CD4-positive, alpha-beta T cell treated with Interleukin-21 for 1 hour (primary cell): Measurements from ENCODE around the gene PEAK3.
"Not testable (repeated sequence)": the region's sequence is repeated elsewhere in the genome, so short reads cannot be mapped to it uniquely, and the experiment has no call there.

Experiments
- DNase-seq: peaks from one replicate; pipeline ENCODE4 v3.0.0-alpha.2; 2020

The PEAK3 gene

DNA sequence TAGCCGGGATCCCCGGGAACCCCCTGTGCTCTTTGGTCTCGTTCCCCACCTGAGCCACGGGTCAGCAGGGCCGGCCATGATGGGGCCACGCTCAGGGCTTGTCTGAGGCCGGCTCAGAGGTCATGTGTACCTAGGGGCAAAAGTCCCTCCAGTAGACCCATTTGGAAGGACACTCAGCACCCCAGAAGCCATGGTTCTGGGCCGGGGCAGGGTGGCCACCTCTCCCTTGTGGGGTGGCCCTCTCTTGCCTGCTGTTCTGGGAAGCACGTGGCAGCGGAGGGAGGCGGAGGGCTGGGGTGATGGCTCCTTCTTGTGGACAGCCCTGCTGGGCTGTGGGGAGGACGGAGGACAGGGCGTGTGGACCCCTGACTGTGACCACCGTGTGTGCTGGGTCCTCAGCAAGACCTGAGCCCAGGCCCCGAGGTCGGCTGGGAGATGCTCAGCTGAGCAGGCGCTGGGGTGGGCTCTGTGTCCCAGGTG is 6.4 kb upstream of the PEAK3 start:
- no peak for DNase-seq

DNA sequence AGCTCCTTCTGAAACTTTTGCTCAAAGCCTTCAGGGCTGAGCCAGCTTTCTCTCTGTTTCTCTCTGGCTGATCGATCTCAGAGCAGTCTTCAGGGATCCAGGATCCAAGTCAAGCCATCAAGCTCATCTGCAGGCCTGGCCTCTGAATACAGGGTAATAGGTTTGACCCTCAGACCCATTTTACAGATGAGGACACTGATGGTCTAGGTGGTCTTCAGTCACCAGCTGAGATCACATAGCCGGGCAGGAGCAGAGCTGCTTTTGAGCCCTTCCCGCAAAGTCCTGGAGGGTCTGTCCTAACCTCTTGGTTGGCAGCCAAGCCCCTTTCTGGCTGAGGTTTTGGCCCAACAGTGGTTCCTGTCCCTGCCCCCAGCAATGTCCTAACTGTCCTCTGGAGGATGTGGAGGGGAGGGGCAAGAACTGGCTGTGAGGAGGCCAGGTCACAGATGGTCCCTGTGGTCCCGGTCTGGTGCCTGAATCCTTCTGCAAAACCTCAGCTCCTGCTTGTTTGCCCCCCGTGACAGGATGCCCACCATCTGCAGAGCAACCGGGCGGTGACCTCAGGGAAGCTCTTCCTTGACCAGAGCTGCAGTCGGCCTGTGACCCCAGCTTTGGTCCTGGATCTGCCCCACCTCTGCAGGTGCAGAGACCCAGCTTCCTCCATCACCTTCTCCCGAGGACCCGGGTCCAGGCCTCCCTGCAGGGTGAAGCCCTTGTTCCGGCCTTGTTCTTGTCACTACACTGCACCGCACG is 5.8 kb upstream of the PEAK3 start:
- DNase-seq = no peak

DNA sequence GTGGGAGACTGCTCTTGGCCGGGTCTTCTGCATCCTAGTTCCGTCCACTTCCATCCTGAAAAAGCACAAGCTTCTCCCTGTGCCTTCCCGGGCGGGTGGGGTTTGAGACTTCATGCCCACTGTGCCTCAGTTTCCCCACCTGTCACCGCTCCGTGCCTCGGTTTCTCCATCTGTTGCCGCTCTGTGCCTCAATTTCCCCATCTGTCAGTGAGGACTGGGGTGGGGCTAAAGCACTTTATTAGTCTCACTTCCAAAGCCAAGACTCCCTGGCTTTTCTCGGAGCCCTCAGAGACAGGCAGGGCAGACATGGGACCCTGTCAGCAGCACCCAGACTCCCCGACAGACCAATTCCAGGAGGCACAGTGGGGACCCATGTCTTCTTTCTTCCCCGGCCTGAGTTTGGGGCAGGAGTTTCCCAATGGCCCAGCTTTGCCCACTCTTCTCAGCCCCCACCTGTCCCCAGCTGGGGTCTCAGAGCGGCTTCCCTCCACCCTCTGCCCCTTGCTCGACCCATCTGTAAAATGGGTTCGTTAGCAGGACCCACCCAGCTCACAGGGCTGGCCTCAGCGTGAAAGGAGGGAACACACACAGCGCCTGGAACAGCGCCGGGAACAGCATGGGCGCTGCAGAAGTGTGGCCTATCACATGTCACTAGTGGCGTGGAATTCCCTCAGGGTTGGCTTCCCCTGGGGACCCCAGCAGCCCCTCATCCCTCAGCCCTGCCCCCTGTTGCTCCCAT is 4.6 kb upstream of the PEAK3 start:
- no peak for DNase-seq

DNA sequence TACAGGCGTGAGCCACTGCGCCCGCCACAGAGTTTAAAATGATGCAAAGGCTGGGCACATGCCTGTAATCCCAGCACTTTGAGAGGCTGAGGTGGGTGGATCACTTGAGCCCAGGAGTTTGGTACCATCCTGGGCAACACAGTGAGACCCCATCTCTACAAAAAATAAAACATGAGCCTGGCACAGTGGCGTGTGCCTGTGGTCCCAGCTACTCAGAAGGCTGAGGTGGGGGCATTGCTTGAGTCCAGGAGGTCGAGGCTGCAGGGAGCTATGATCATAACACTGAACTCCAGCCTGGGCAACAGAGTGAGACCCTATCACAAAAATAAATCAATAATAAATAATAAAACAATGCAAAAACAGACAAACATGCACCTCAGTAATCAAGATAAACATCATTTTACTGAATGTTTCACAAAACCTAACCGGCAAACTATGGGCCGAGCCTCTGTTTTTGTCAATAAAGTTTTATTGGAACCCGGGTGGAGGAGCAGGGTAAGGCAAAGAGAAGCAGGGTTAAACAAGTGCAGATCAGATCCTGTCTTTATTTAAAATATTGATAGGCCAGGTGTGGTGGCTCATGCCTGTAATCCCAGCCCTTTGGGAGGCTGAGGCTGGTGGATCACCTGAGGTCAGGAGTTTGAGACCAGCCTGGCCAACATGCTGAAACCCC is 2.0 kb upstream of the PEAK3 start:
- no peak for DNase-seq

DNA sequence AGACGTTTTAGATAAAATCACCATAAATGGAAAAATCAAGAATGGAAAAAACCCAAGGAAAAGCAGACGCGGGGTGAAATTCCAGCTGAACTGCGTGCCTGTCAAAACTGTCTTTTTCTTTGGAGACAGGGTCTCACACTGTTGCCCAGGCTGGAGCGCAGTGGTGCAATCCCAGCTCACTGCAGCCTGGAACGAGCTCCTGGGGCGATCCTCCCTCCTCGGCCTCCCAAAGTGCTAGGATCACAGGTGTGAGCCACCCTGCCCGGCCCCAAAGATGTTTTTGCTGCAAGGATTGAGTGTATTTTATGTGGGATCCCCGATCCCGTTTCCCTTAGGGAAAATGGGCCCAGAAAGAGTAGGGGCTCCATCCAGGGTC is 875 bp upstream of the PEAK3 start:
- no peak for DNase-seq

DNA sequence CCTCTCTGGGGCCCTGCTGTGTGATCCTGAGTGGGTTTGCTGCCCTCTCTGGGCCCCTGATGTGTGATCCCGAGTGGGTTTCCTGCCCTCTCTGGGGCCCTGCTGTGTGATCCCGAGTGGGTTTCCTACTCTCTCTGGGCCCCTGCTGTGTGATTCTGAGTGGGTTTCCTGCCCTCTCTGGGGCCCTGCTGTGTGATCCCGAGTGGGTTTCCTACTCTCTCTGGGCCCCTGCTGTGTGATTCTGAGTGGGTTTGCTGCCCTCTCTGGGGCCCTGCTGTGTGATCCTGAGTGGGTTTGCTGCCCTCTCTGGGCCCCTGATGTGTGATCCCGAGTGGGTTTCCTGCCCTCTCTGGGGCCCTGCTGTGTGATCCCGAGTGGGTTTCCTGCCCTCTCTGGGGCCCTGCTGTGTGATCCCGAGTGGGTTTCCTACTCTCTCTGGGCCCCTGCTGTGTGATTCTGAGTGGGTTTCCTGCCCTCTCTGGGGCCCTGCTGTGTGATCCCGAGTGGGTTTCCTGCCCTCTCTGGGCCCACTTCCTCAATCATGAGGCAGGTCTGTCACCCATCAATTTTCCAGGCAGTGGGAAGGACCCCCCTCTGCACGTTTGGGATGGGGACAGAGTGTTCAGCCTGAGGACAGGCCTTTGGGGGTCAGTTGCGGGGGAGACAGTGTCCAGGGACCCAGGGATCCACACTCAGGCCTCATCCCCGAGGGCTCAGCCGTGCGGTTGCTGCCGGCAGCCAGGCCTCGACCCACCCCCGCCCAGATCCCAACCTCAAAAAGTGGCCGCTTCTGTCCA is 512 bp downstream of the PEAK3 start:
- not testable (repeated sequence) for DNase-seq

DNA sequence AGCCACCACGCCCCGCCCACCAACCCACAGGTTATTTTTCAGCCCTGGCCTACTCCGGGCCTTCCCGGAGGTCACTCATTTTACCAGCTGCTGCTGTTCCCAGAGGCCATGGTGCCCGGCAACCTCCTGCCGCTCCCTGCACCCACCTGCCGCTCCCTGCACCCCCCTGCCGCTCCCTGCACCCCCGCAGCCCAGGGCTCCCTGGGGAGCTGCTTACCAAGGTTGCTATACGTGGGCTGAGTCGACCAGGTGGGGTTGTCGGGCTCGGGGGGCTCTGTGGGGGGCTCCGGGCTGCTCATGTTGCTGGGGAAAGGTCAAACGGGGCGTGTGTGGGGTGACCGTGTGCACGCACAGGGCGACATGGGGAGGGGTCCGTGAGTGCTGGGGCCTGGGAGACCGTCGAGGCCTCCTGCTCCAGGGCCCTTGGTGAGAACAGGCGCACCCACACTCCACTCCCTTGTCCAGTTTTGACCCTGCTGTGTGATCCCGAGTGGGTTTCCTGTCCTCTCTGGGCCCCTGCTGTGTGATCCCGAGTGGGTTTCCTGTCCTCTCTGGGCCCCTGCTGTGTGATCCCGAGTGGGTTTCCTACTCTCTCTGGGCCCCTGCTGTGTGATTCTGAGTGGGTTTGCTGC is 1.2 kb downstream of the PEAK3 start:
- no peak for DNase-seq

DNA sequence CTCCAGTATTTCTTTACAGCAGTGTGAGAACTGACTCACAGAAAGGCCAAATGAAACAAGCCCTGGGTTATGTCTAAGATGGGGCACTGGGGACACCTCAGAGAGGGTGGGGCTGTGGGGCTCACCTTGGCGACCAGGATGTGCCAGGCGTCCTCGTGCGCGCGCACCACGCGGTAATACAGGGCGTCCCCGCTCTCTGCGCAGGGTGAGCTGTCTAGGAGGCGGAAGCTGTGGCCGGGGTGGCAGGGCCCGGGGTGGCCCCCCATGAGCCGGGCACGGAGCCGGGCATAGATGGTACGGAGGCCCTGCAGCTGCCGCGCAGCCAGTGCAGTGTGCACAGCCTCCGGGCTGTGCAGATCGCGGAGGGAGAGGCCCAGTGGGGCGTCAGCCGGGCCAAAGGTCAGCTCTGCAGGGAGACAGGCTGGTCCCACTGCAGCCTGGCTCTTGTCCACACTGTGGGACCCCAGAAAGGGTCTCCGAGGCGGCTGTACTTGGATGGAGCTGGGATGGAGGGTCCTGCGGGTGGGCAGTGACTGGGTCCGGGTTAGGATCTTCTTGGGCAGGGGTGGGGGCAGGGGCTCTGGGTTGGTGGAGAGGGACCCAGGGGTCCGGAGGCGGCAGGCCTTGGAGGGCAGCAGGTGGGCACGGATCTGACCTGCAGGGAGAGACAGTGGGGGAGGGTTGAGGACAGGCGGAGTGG is 3.4 kb downstream of the PEAK3 start:
- no peak for DNase-seq

DNA sequence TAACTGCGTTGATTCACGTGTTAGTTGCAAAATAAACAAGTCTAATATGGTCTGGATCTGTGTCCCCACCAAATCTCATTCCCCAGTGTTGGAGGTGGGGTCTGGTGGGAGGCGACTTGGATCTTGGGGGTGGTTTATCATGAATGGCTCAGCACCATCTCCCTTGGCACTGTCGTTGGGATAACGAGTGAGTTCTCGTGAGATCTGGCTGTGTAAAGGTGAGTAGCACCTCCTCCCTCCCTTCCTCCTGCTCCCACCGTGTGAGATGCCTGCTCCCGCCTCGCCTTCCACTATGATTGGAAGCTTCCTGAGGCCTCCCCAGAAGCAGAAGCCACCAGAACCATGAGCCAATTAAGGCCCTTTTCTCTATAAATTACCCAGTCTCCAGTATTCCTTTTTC is 4.8 kb downstream of the PEAK3 start:
- no peak for DNase-seq

DNA sequence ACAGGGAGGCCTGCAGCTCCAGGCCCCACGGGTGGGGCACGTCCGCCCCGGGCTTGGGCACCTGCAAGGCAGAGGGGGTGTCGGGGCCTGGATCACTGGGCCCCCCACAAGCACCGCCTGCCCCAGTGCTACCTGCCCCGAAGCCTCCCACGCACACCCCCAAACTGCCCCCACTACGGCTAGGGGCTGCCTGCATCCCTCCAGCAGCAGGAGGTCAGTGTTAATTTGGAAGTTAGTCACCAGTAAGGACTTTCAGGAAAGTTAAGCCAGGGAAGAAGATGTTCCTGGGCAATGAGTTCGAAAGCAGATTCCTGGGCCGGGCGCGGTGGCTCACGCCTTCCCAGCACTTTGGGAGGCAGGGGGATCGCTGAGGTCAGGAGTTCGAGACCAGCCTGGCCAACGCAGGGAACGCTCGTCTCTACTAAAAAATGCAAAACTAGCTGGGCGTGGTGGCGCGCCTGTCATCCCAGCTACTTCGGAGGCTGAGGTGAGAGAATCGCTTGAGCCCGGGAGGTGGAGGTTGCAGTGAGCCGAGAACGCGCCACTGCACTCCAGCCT is 5.5 kb downstream of the PEAK3 start:
- DNase-seq = no peak

DNA sequence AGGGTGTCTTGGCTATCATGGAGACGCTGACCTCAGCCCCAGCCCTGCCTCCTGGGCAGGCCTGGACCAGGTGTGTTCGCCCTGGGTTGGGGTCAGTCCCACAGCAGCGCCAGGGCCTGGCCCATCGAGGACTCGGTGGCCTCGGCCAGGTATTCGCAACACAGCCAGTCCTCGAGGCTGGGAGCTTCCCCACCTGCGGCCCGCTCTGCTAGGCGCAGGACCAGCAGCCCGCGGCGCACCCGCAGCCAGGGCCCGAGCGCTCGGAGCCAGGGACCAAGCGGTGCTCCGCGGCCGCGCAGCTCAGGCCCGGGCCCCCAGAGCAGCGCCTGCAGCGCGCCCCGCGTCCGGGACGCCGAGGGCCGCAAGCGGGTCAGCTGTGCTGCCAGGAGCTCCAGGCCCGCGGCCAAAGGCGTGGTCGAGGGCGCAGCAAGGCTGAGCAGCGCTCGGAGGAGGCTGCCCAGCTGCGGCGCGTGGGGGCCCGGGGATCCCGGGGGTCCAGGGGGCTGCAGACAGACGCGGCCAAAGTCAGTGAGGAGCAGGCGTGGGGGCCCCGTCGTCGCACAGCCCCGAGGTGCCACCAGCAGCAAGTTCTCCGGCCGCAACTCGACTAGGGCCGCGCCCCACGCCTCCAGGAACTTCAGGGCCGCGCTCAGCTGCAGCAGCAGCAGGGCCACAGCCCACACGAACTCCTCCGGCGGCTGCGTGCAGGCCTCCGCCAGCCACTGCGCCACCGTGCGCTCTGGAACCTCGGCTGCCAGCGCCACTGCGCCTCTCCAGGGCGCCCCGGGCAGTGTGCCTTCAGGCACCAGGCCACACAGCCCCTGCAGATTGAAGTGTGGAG is 6.2 kb downstream of the PEAK3 start:
- no peak for DNase-seq

DNA sequence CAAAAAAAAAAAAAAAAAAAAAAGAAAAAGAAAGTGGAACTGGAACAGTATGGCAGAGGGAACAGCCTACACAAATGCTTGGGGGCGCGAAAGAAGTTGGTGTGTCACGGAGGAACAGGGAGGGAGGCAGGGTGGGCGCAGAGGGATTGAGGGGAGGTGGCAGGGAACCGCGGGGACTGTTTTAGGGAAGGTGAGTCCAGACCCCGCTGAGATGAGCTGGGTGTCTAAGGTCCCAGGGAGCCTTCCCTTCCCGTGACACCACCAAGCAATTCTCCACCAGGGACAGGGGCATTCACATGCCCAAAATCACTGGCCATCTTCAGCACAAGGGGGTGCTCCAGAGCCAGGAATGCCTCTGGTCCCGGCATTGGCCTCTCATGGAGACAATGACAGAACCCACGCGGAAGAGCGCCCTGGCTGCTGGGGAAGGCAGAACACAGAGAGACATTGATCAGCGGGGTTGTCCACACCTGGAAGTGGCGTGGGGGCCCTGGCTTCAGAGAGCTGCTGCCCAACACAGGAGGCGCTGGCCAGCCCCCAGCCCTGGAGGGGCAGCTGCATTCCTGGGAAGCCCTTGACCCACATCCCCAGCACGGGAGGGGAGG is 6.9 kb downstream of the PEAK3 start:
- DNase-seq = peak; percentile 53

DNA sequence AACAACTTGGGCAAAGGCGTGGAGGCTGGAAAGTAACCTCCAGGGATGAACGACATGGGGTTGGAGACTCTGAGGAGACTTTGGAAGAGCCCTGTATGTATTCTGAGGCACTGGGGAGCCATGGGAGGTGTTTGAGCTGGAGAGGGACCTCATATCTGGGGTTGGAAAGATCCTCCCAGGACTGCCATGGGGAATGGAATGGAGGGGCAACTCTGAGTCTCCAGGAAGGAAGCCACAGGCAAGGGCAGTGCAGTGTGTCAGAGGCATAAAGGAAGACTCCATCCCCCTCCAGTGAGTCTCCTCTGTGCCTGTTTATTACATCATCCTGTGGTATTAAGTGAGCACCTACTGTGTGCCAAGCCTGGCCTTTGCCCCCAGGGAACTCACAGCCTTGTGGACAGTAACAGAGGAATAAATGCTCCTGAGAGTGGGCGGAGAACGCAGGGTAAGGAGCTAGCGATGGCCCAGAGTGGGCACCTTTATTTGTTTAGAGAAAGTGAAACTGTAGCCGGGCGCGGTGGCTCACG is 7.7 kb downstream of the PEAK3 start:
- no peak for DNase-seq

DNA sequence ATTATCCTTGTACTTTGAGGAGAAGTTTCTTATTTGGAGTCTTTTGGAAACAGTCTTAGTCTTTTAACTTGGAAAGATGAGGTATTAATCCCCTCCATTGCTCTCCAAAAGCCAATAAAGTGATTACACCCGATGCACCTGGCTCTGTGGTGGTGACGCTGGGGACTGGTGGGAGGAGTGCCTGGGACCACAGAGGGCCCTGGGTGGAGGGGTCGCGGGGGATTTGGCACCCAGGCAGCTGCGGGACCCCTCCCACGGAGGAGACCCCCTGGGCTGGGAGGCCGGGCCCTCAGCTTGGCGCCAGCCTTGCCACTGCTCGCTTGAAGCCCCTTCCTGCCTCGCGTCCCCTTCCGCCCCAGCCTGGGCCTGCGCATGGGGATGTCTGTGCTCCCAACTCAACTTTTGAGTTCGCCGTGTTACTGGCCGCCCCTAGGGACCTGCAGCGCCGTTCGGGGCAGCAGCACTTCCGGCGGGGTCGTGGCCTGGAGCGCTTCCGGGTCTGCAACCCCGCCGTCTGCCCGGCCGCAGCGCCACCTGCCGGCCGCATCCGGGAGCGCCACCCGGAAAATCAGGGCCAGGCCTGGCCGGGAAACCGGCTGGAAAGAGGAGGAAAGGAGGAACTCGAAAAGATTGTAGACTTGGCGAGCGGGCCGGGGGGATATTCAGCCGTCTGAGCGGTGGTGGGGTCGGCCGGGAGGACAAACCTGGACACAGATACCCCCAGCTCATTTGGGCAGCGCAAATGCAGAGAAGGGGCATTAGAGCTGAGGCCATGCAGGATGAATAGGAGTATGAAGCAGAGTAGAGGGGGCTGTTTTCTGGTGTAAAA is 8.4 kb downstream of the PEAK3 start:
- DNase-seq = peak; percentile 83

DNA sequence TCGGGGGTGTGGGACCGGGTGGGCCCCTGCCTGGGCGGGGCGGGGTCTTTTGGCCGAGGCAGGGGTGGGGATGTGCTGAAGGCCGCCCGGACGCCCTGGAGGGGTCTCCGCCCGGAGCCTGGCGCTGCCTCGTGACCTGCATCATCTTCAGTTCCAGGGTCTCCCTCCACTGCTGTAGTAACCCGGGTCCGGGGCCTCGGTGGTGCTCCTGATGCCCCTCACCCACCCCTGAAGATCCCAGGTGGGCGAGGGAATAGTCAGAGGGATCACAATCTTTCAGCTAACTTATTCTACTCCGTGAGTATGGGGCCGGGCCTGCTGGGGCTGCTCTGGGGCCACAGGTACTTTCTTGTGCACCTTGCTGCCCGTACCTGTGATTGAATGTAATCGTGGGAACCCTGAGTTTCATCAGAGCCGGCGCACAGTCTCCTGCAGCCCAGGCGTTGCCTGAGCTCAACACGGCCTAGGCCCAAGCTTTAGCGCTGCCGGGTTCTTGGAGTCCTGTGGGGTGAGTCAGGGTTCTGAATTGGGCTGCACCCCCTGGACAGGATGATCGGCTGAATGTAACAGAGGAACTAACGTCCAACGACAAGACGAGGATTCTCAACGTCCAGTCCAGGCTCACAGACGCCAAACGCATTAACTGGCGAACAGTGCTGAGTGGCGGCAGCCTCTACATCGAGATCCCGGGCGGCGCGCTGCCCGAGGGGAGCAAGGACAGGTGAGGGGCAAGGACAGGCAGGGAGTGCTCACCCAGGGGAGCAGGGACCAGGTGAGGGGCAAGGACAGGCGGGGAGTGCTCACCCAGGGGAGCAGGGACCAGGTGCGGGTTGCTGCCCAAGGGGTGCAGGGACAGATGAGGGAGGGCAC is 10.5 kb downstream of the PEAK3 start:
- no peak for DNase-seq

DNA sequence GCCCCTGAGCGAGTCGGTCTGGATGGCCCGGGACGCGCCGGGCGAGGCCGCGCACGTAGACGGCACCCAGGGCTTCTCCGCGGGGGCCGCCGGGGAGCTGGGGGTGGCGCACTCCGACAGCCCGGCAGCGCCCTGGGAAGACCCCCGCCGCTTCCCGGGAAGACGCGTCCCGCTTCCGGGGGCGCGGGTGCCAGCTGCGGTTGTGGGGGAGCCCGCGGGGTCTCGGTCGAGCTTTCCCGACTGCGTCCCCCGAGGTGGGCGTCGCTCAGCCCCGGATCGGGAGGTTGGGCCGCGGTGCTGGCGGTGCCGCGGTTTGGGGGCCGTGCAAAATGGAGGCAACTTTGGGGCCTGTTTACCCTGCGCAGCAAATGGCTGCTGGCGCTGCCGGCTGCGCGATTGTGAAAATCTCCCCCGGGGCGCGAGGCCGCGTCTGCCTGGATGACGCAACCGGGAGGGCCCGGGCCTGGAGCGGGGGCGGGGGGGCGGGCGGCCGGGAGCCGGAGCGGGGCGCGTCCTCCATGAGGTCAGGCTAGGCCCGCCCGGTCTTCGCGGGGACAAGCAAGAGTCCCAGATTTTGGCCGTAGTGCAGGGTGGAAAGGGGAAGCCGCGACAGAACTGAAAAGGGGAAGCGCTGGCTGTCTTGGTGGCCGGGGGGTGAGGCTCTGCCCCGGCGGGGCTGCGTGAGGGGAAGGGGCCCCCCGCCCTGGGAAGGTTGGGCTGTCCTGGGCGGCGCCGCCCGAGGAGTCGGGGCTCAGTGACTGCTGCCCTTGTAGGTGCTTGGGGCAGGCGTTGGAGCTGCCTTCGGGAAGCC is 11.3 kb downstream of the PEAK3 start:
- DNase-seq = peak; percentile 80

DNA sequence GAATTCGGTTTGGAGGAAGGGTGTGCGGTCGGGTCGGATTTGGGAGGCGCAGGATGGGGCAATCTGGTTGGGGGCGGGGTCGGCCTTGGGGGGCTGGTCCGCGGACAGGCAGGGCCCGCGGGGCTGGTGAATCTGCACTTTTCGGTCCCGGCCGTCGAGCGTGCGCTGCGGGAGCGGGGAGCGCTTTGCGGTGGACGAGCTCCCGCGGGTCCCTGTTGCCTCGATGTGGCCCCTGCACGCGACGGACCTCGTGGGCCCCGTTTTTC is 11.9 kb downstream of the PEAK3 start:
- DNase-seq = no peak
